Loucy (cell line): ENCODE measurements around the gene CPZ.

Source experiments
- H2AFZ ChIP-seq: fragments of 200-600 bp; sonication (generic); 2 replicates; pipeline ENCODE4 v1.6.0; 2016; ENCODE audit warnings: antibody characterized with exemption, mild to moderate bottlenecking, low read length, moderate library complexity
- H3F3A ChIP-seq: fragments of 200-600 bp; 2 replicates; pipeline ENCODE4 v1.6.0; 2016; ENCODE audit warnings: antibody characterized with exemption, low read depth, mild to moderate bottlenecking
- H3K27me3 ChIP-seq: fragments of 200-600 bp; sonication (generic); 2 replicates; pipeline ENCODE4 v1.6.1; 2014; ENCODE audit warnings: low read length, mild to moderate bottlenecking; ENCODE audit not compliant: insufficient read depth, poor library complexity, severe bottlenecking
- H3K36me3 ChIP-seq: fragments of 200-600 bp; sonication (generic); 2 replicates; pipeline ENCODE4 v1.6.1; 2016; ENCODE audit warnings: low read length; ENCODE audit not compliant: insufficient read depth
- H3K4me1 ChIP-seq: fragments of 200-600 bp; sonication (generic); 2 replicates; pipeline ENCODE4 v1.5.1; 2014; ENCODE audit warnings: low read length, mild to moderate bottlenecking; ENCODE audit not compliant: insufficient read depth, poor library complexity, severe bottlenecking
- H3K4me2 ChIP-seq: fragments of 200-600 bp; sonication (generic); 2 replicates; pipeline ENCODE4 v1.6.0; 2014; ENCODE audit warnings: antibody characterized with exemption, low read length, low read depth, mild to moderate bottlenecking; ENCODE audit not compliant: poor library complexity, severe bottlenecking
- H3K4me3 ChIP-seq: fragments of 200-600 bp; sonication (generic); 2 replicates; pipeline ENCODE4 v1.5.1; 2014; ENCODE audit warnings: low read length, mild to moderate bottlenecking, mixed read lengths; ENCODE audit not compliant: poor library complexity, severe bottlenecking
- H3K79me2 ChIP-seq: fragments of 200-600 bp; sonication (generic); 2 replicates; pipeline ENCODE4 v1.6.1; 2014; ENCODE audit warnings: low read length; ENCODE audit not compliant: insufficient read depth
- H3K9ac ChIP-seq: fragments of 200-600 bp; sonication (generic); 2 replicates; pipeline ENCODE4 v1.6.0; 2014; ENCODE audit warnings: mild to moderate bottlenecking, low read depth, low read length, moderate library complexity; ENCODE audit not compliant: poor library complexity, severe bottlenecking
- H3K9me2 ChIP-seq: fragments of 200-600 bp; sonication (generic); replicated peaks from 2 replicates; pipeline ENCODE4 v1.6.1; 2016; ENCODE audit warnings: low read depth, low read length, mixed read lengths
- H3K9me3 ChIP-seq: fragments of 200-600 bp; sonication (generic); 2 replicates; pipeline ENCODE4 v1.6.1; 2014; ENCODE audit warnings: mild to moderate bottlenecking, antibody characterized with exemption, low read length, low read depth; ENCODE audit not compliant: insufficient read depth
- H4K20me1 ChIP-seq: fragments of 200-600 bp; sonication (generic); 2 replicates; pipeline ENCODE4 v1.6.0; 2014; ENCODE audit warnings: antibody characterized with exemption, low read length, mild to moderate bottlenecking; ENCODE audit not compliant: insufficient read depth, poor library complexity, severe bottlenecking
- EZH2phosphoT487 ChIP-seq: fragments of 200-600 bp; IDR thresholded peaks from 2 replicates; pipeline ENCODE4 v1.6.1; 2018; ENCODE audit warnings: antibody characterized with exemption, mild to moderate bottlenecking, moderate library complexity, borderline replicate concordance
- TF ChIP-seq, protein P1 (sequence below): fragments of 200-600 bp; sonication (generic); conservative IDR thresholded peaks from 2 replicates; pipeline ENCODE4 v1.5.1; 2014; ENCODE audit warnings: mild to moderate bottlenecking, antibody characterized with exemption, low read length

CPZ gene

GRCh38 chr4:8544282-8544681 lies 48.3 kb upstream of the CPZ start:
- Histone ChIP-seq H3K4me3 (no peak overlapping the region), H3K9me2 (no peaks in the 10 kb centered on the region), H3K27me3 (no peaks in the 10 kb centered on the region), H3K4me2 (no peak overlapping the region), H4K20me1 (no peaks in the 10 kb centered on the region), H3K4me1 (no peaks in the 10 kb centered on the region), H3K79me2 (no peaks in the 10 kb centered on the region), H2AFZ (no peak overlapping the region), H3F3A (no peaks in the 10 kb centered on the region), H3K36me3 (no peaks in the 10 kb centered on the region), H3K9me3 (peaks cover 18% of the 10 kb centered on the region; the same call in 1 of the 2 replicates), H3K9ac (no peak overlapping the region)
- TF ChIP-seq, protein P1, sequence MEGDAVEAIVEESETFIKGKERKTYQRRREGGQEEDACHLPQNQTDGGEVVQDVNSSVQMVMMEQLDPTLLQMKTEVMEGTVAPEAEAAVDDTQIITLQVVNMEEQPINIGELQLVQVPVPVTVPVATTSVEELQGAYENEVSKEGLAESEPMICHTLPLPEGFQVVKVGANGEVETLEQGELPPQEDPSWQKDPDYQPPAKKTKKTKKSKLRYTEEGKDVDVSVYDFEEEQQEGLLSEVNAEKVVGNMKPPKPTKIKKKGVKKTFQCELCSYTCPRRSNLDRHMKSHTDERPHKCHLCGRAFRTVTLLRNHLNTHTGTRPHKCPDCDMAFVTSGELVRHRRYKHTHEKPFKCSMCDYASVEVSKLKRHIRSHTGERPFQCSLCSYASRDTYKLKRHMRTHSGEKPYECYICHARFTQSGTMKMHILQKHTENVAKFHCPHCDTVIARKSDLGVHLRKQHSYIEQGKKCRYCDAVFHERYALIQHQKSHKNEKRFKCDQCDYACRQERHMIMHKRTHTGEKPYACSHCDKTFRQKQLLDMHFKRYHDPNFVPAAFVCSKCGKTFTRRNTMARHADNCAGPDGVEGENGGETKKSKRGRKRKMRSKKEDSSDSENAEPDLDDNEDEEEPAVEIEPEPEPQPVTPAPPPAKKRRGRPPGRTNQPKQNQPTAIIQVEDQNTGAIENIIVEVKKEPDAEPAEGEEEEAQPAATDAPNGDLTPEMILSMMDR: no peak
- no peak for TF ChIP-seq EZH2phosphoT487

DNA sequence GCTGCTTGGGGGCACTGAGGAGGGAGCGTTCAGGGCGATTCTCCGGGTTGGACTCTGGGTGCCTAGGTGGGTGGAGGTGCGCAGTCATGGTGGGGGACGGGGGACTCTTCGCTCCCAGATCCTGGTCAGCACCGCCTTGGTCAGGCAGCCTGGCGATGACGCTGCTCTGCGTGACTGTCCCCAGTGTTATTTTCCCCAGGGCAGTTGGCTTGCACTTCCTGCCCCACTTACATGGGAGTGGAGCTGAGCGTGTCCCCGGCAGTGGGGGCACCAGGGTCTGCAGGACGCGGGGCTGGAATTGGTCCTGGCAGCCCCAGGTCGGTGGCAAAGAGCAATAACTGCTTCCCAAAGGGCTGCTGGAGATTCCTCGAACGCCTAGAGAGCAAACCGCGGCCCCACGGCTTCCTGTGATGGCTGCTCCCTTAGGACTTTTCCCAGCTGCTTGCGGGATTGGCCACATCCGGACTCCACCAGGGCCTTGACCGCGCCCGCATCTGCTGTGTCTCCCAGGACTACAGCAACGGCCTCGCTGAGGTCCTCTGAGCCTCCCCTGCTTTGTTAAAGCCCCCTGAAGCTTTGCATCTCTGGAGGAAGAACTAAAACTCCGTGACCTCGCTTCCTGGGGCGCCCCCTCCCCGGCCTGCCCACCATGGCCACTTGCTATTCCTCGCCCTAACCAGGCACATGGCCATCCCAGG lies 47.7 kb upstream of the CPZ start:
- H3K9ac ChIP-seq: no peak overlapping the region

GRCh38 chr4:8545439-8545765 lies 47.2 kb upstream of the CPZ start:
- H3K27me3 ChIP-seq: no peaks in the 10 kb centered on the region
- TF ChIP-seq, protein P1: no peak
- TF ChIP-seq EZH2phosphoT487: no peak
- no peak overlapping the region for H3K4me2 ChIP-seq
- H3K79me2 ChIP-seq: no peaks in the 10 kb centered on the region
- H3K4me3 ChIP-seq: no peak overlapping the region
- H3F3A ChIP-seq: no peaks in the 10 kb centered on the region
- H3K9me3 ChIP-seq: peaks cover 18% of the 10 kb centered on the region; the same call in 1 of the 2 replicates
- H4K20me1 ChIP-seq: no peaks in the 10 kb centered on the region
- H3K9me2 ChIP-seq: no peaks in the 10 kb centered on the region
- no peak overlapping the region for H3K9ac ChIP-seq
- no peaks in the 10 kb centered on the region for H3K36me3 ChIP-seq
- H2AFZ ChIP-seq: no peak overlapping the region
- H3K4me1 ChIP-seq: no peaks in the 10 kb centered on the region

More for the DNA sequence above, 47.7 kb upstream of the CPZ start:
- H3K79me2 ChIP-seq: no peaks in the 10 kb centered on the region
- no peaks in the 10 kb centered on the region for H3K9me2 ChIP-seq
- no peaks in the 10 kb centered on the region for H3F3A ChIP-seq
- no peak overlapping the region for H3K4me3 ChIP-seq
- no peaks in the 10 kb centered on the region for H3K4me1 ChIP-seq
- TF ChIP-seq, protein P1: no peak
- no peak for TF ChIP-seq EZH2phosphoT487
- H3K36me3 ChIP-seq: no peaks in the 10 kb centered on the region
- H3K27me3 ChIP-seq: no peaks in the 10 kb centered on the region
- no peak overlapping the region for H3K4me2 ChIP-seq
- peaks cover 18% of the 10 kb centered on the region; the same call in 1 of the 2 replicates for H3K9me3 ChIP-seq
- no peaks in the 10 kb centered on the region for H4K20me1 ChIP-seq
- H2AFZ ChIP-seq: no peak overlapping the region
